Measurements from ENCODE around the gene ANKRD16. TPM values are rescaled to one million over a fixed set of nuclear protein-coding genes. Genes with fewer than 3 reads are reported as not detected.

Gene ANKRD16
- 1 to 10 TPM; 3.3 to 5.4 TPM for total RNA-seq

DNA sequence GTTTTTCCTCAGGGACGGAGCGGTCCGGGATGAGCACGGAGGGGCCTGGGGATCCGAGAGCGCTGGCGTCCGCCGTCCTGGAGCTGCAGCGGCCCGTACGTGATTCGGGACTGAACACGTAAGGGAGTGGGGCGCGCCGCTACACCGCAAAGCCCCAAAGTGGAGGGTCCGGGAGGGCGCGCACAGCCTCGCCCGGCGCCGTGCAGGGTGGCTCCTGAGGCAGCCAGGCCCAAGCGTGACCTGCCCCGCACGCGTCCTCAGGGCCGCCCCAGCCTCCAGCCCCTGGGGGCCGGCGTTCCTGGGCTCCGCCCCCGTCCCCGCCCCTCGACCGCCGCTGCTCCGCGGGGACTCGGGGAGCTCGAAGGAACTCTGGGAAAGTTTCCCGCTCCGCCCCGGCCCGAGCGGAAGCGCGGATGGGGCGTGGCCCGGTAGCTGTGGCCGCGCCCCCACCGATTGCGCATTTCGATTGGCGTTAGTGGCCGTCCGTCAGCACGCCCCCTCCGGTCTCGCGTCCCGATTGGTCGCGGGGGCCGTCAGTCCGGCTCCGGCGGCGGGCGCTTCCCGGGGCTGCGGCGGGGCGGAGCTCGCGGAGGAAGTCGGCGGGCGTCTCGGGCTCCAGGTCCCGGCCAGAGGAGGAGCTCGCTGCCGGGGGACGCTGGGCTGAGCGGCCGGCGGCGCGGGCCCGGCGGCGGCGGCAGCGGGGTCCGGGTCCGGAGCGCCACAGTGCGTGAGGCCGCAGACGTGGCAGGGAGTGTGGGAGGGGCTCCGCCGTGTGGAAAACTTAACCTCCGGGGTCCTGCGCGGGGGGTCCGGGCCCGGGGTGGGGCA is at the start of gene ANKRD16, which contains the start of gene FBH1:
Gene ANKRD16, minus strand, starts transcription at position 270 of the 828 bp plus-strand sequence. CDS start 539 bp downstream, outside the sequence.
Gene FBH1, plus strand, starts transcription at position 620 of the 828 bp plus-strand sequence. Its CDS starts 103 bp downstream, at position 723.
- peak within 1 kb of the TSS; percentile 91 for H3K4me3 Mint-ChIP-seq
- no peaks in the 10 kb centered on the region for H3K9me3 Mint-ChIP-seq
- no peaks in the 10 kb centered on the region for H3K27me3 Mint-ChIP-seq
- peaks cover 47% of the 10 kb centered on the region for H3K4me1 Mint-ChIP-seq
- H3K27ac Mint-ChIP-seq = peak within 1 kb of the TSS; percentile 68
- peaks cover 38% of the 10 kb centered on the region for H3K36me3 Mint-ChIP-seq (ENCODE audit: low read depth)
- POLR2A ChIA-PET = interaction anchor here (0.7 to 4.3 kb wide), 18 partner anchors 9 to 221 kb away, joined by 3 to 42 read pairs (median 4); partner anchors contain the start of genes GDI2, IL15RA and TASOR2
- CTCF ChIA-PET = interaction anchor here (0.9 to 1.7 kb wide), 9 partner anchors 12 to 255 kb away, joined by 3 to 9 read pairs (median 5); partner anchors contain the start of genes GDI2, IL15RA and TASOR2
- DNase-seq = peak; percentile 98

DNA sequence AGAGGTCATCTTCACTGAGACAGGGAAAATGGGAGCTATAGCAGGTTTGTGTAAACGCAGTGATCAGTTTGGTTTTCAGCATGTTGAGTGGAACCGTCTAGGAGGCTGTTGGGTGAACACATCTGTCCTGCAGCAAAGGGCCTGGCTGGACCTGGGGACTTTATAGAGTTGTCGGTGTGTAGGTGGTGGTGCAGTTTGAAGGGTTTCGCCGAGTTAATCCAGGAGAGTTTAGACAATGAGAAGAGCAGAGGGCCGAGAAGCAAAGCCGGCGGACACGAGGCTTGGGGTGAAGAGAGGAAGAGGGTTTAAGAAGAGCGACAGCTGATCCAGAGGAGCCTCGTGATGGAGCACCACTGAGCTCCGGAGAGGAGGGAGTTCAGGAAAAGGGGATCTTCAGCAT is 48.6 kb upstream of the ANKRD16 start:
- Mint-ChIP-seq H3K27ac (no peak overlapping the region), H3K27me3 (no peaks in the 10 kb centered on the region), H3K4me1 (no peaks in the 10 kb centered on the region), H3K9me3 (no peaks in the 10 kb centered on the region), H3K36me3 (ENCODE audit: low read depth) (peaks cover 34% of the 10 kb centered on the region), H3K4me3 (no peak overlapping the region)
- ChIA-PET POLR2A (no interaction called here), CTCF (no interaction called here)
- no peak for DNase-seq

DNA sequence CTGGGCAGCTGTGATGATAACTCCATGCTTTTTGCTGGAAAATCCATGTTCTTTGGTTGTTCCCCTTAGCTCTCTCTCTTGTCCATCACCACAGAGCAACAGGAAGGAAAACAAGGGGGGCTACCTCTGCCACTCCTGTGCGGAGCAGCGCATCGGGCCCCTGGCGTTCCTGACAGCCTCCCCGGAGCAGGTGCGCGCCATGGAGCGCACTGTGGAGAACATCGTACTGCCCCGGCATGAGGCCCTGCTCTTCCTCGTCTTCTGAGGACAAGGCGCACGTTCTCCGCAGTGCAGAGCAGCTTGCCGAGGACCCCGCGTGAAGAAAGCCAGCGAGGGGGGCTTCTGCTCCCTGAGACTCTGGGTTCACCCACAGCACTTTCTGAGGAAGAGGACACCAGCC is 47.3 kb upstream of the ANKRD16 start:
- CTCF ChIA-PET = no interaction called here
- H3K4me1 Mint-ChIP-seq = no peaks in the 10 kb centered on the region
- no peaks in the 10 kb centered on the region for H3K9me3 Mint-ChIP-seq

DNA sequence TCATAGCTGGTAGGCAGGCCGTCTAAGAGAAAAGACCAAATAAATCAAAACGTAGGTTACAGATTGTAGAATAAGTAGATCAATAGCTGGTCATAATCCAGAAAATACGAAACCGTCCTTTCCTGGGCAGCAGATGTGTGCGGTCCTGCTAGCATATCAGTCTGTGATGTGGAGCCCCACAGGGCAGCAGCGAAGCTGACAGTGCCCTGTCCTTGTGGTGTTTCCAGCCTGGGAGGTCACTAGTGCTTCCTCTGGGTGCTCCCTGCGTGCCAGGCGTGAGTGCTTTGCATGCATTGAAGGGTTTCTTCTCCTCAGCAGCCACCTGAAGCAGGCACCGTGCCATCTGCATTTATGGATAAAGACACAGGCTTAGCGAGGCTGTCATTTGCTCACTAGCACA is 45.9 kb upstream of the ANKRD16 start:
- H3K9me3 Mint-ChIP-seq = no peaks in the 10 kb centered on the region
- ChIA-PET CTCF (interaction anchor here (0.6 to 1.3 kb wide), 2 partner anchors 16 to 78 kb away, joined by 3 to 7 read pairs; no protein-coding TSS in a partner anchor), POLR2A (no interaction called here)
- H3K4me3 Mint-ChIP-seq = no peak overlapping the region
- peaks cover 47% of the 10 kb centered on the region for H3K36me3 Mint-ChIP-seq (ENCODE audit: low read depth)
- no peaks in the 10 kb centered on the region for H3K4me1 Mint-ChIP-seq
- H3K27ac Mint-ChIP-seq = no peak overlapping the region
- no peak for DNase-seq
- no peaks in the 10 kb centered on the region for H3K27me3 Mint-ChIP-seq

More for the DNA sequence above, 47.3 kb upstream of the ANKRD16 start:
- H3K27me3 Mint-ChIP-seq = no peaks in the 10 kb centered on the region
- no peak for DNase-seq
- POLR2A ChIA-PET = interaction anchor here (1.0 kb wide), 1 partner anchor 11 kb away, joined by 3 read pairs; no protein-coding TSS in a partner anchor
- no peak overlapping the region for H3K4me3 Mint-ChIP-seq
- H3K27ac Mint-ChIP-seq = no peak overlapping the region
- H3K36me3 Mint-ChIP-seq (ENCODE audit: low read depth) = peaks cover 40% of the 10 kb centered on the region

DNA sequence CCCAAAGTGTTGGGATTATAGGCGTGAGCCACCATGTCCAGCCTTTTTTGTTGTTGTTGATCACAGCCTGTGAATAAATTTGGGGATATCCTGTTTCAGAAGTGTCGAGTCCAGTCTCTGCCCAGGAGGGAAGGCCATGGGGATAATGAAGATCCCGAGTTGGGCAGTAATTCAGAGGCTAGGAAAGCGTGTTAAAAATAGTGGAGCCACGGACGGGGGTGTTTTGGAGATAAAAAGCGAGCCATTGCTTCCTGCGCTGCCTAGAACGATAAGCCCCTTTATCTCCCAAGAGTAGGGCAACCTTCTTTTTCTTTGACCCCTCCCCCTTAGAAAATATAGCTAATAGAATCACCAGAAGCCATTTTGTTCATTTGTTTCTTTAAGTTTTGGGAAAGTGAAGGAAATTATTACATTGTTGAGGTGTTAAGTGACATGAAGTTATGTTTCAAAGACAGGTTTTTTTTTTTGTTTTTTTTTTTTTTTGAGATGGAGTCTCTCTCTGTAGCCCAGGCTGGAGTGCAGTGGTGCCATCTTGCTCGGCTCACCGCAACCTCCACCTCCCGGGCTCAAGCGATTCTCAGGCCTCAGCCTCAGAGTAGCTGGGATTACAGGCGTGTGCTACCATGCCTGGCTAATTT is 44.3 kb upstream of the ANKRD16 start:
- Mint-ChIP-seq H3K9me3 (no peaks in the 10 kb centered on the region), H3K27me3 (no peaks in the 10 kb centered on the region), H3K4me3 (no peak overlapping the region), H3K4me1 (no peaks in the 10 kb centered on the region), H3K36me3 (ENCODE audit: low read depth) (peaks cover 61% of the 10 kb centered on the region), H3K27ac (no peak overlapping the region)
- ChIA-PET POLR2A (no interaction called here), CTCF (interaction anchor here (0.7 kb wide), 1 partner anchor 265 kb away, joined by 3 read pairs; no protein-coding TSS in a partner anchor)
- no peak for DNase-seq

DNA sequence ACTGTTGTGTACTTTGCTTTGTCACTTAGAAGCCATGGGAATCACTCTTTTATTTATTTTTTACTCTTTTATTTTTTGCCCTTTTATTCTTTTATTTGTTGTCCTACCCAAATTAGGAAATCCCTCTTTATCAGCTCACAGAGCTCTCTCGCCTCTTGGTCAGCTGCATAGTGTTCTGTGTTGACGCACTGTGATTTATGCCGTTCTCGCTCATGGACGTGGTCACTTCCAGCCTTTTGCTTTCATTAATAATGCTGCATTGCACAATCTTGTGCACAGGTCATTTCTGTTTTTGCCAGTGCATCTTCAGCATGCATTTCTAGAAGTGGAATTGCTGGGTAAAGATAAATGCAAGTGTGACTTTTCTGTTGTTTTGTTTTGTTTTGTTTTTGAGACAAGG is 42.7 kb upstream of the ANKRD16 start:
- Mint-ChIP-seq H3K27me3 (no peaks in the 10 kb centered on the region), H3K9me3 (no peaks in the 10 kb centered on the region)

DNA sequence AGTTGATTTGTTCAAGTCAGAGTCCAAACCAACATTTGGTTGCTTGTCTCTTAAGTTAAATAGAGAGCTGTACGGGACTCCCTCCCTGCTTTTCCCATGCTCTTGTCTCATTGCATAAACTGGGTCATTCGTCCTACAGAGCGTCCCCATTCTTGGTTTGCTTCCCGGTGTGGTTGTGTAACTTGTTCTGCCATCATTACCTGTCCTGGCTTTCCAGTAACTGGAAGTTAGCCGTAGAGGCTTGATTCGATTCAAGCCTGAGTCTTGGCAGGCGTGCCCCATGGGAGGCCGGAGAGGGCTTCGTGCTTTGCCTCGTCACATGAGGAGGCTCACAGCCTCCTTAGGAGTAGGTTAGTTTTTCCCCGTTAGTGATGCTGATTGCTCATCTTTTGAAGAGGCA is 40.6 kb upstream of the ANKRD16 start:
- DNase-seq = no peak
- H3K9me3 Mint-ChIP-seq = no peaks in the 10 kb centered on the region
- H3K27me3 Mint-ChIP-seq = no peaks in the 10 kb centered on the region
- no peak overlapping the region for H3K27ac Mint-ChIP-seq
- peaks cover 63% of the 10 kb centered on the region for H3K36me3 Mint-ChIP-seq (ENCODE audit: low read depth)
- H3K4me1 Mint-ChIP-seq = no peaks in the 10 kb centered on the region
- ChIA-PET POLR2A (no interaction called here), CTCF (no interaction called here)
- no peak overlapping the region for H3K4me3 Mint-ChIP-seq

More for the DNA sequence above, 42.7 kb upstream of the ANKRD16 start:
- Mint-ChIP-seq H3K4me1 (no peaks in the 10 kb centered on the region), H3K36me3 (ENCODE audit: low read depth) (peaks cover 59% of the 10 kb centered on the region), H3K27ac (no peak overlapping the region), H3K4me3 (no peak overlapping the region)
- CTCF ChIA-PET = no interaction called here
- POLR2A ChIA-PET = no interaction called here
- no peak for DNase-seq

DNA sequence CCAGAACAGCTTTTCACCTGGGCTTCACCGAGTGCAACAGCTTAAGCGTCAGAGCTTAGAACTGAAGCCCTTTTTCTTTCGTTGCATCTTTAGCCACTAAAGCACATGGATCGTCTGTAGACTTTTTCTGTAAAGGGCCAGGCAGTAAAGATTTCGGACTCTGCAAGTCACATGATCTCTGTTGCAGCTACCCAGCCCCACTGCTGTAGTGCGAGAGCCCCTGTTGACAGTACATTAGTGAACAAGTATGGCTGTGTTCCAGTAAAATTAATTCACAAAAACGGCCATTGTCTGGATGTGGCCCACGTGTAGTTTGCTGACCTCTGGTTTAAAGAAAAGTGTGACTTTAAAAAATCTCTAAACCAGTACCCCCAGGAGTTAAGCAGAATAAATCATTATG is 39.7 kb upstream of the ANKRD16 start:
- Mint-ChIP-seq H3K4me3 (no peak overlapping the region), H3K36me3 (ENCODE audit: low read depth) (peaks cover 66% of the 10 kb centered on the region), H3K27ac (no peak overlapping the region), H3K27me3 (no peaks in the 10 kb centered on the region), H3K4me1 (no peaks in the 10 kb centered on the region), H3K9me3 (no peaks in the 10 kb centered on the region)
- POLR2A ChIA-PET = interaction anchor here (0.7 kb wide), 1 partner anchor 49 kb away, joined by 3 read pairs; no protein-coding TSS in a partner anchor
- CTCF ChIA-PET = no interaction called here
- DNase-seq = no peak

DNA sequence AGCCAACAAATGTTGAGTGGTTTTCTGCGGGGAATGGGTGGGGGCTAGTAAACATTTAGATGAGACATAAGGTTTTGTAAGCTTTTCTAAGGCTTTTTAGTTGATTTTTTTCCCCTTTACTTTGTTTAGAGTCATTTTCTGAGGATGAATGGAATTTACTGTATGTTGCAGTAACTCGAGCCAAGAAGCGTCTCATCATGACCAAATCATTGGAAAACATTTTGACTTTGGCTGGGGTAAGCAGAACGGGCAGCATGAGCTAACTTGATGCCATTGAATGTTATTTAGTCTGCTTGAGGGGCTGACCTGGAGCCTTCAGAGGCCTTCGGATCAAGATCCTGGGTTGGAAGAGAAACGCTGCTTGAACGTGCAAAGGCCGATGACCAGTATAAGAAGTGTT is 37.6 kb upstream of the ANKRD16 start:
- ChIA-PET CTCF (interaction anchor here (0.6 kb wide), 1 partner anchor 87 kb away, joined by 3 read pairs; no protein-coding TSS in a partner anchor), POLR2A (no interaction called here)
- H3K4me1 Mint-ChIP-seq = no peaks in the 10 kb centered on the region
- no peaks in the 10 kb centered on the region for H3K27me3 Mint-ChIP-seq
- H3K36me3 Mint-ChIP-seq (ENCODE audit: low read depth) = peaks cover 78% of the 10 kb centered on the region
- no peak for DNase-seq
- no peak overlapping the region for H3K27ac Mint-ChIP-seq
- H3K9me3 Mint-ChIP-seq = no peaks in the 10 kb centered on the region
- H3K4me3 Mint-ChIP-seq = no peak overlapping the region

DNA sequence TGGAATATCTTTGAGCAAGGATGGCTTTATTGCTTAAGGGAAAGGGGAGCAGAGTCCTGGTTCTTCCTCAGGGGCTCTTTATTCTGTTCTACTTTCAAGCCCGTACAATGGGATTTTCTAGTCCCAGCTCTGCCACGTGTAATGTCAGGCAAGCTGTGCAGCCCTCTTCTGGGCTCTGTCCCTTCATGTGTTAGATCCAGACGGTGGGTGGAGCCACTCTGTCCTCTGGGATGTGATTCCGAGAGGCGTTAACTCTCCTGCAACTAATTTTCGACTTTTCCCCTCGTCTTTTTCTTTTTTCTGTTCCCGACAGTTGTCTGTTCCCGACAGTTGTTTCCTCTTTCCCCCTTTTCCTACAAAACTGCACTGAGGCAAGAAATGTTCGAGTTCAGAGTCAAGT is 35.2 kb upstream of the ANKRD16 start:
- ChIA-PET POLR2A (no interaction called here), CTCF (interaction anchor here (0.7 kb wide), 1 partner anchor 162 kb away, joined by 3 read pairs; no protein-coding TSS in a partner anchor)
- Mint-ChIP-seq H3K36me3 (ENCODE audit: low read depth) (peaks cover 72% of the 10 kb centered on the region), H3K4me1 (no peaks in the 10 kb centered on the region), H3K27ac (no peak overlapping the region), H3K9me3 (no peaks in the 10 kb centered on the region), H3K4me3 (no peak overlapping the region), H3K27me3 (no peaks in the 10 kb centered on the region)
- no peak for DNase-seq

DNA sequence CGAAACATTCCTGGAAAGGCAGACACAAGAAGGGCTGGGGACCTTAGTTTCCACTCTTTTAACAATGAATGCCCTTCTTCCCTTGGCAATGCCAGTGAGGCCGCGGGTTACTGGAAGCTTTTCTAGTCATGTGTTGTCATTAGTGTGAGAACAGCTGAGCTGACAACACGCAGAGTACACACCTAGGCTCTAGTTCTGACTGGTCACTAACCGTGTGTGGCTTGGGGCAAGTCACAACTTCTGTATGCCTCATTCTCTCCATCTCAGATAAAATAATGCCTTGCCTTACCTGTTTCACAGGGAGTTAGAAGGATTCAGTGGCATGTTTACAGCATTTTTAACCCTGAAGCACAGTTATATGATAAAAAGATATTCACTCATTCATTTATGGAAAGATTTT is 32.1 kb upstream of the ANKRD16 start:
- H3K27me3 Mint-ChIP-seq = no peaks in the 10 kb centered on the region
- no peak overlapping the region for H3K4me3 Mint-ChIP-seq
- H3K27ac Mint-ChIP-seq = no peak overlapping the region
- ChIA-PET POLR2A (no interaction called here), CTCF (no interaction called here)
- H3K9me3 Mint-ChIP-seq = no peaks in the 10 kb centered on the region
- DNase-seq = no peak
- peaks cover 67% of the 10 kb centered on the region for H3K36me3 Mint-ChIP-seq (ENCODE audit: low read depth)
- H3K4me1 Mint-ChIP-seq = no peaks in the 10 kb centered on the region

DNA sequence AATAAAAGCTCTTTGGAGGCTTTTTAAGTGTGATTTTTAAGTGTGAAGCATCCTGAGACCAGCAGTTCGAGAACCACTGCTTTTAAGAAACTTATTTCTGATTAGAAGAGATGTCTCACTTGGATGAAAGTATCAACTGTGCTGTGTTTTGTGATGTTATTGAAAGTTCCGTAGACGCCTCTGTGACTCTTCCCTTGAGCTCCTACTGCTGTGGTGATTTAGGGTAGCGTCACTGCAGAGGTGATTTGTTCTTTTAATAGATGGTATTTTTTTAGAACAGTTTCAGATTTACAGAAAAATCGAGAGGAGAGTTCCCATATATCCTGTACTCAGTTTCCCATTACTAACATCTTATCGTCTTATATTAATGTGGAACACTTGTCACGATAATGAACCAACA is 29.9 kb upstream of the ANKRD16 start:
- CTCF ChIA-PET = no interaction called here
- peaks cover 66% of the 10 kb centered on the region for H3K36me3 Mint-ChIP-seq (ENCODE audit: low read depth)

DNA sequence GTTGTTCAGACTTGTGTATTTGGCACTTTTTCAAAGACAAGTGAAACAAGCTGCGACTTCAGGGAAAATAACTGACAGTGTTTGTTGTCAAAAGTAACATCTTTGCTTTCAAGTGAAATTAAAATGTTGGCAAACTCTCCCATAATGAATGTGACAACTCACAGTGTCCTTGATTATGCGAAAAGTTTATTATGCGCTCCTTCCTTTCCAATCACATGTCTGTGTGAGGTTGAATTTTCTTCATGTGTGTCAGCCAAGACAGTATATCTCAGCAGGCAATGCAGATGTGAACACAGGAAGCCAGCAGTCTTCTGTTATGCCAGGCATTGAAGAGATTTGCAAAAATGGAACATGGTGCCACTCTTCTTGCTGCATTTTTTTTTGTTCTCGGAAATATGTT is 29.1 kb upstream of the ANKRD16 start:
- H3K4me1 Mint-ChIP-seq = no peaks in the 10 kb centered on the region
- no peaks in the 10 kb centered on the region for H3K9me3 Mint-ChIP-seq
- H3K27ac Mint-ChIP-seq = no peak overlapping the region
- no peaks in the 10 kb centered on the region for H3K27me3 Mint-ChIP-seq
- no peak overlapping the region for H3K4me3 Mint-ChIP-seq
- POLR2A ChIA-PET = no interaction called here
- DNase-seq = no peak
- H3K36me3 Mint-ChIP-seq (ENCODE audit: low read depth) = peaks cover 64% of the 10 kb centered on the region
- CTCF ChIA-PET = no interaction called here

More for the DNA sequence above, 29.9 kb upstream of the ANKRD16 start:
- Mint-ChIP-seq H3K27me3 (no peaks in the 10 kb centered on the region), H3K4me1 (no peaks in the 10 kb centered on the region), H3K27ac (no peak overlapping the region), H3K9me3 (no peaks in the 10 kb centered on the region), H3K4me3 (no peak overlapping the region)
- no peak for DNase-seq
- POLR2A ChIA-PET = no interaction called here
